Parathyroid adenoma (tissue), 2 donors: ENCODE data around the gene PARD6A.

Experiments used
- H2AFZ ChIP-seq: fragments of 300-600 bp; sonication (generic); one replicate; pipeline ENCODE4 v1.7.0; 2017; ENCODE audit warnings: antibody characterized with exemption, mild to moderate bottlenecking
- H3K27ac ChIP-seq: fragments of 300-600 bp; sonication (generic); one replicate; pipeline ENCODE4 v1.7.0; 2017
- H3K27me3 ChIP-seq: fragments of 300-600 bp; sonication (generic); one replicate; pipeline ENCODE4 v1.7.0; 2017; ENCODE audit warnings: low read length; ENCODE audit not compliant: control insufficient read depth, insufficient read depth
- H3K36me3 ChIP-seq: fragments of 300-600 bp; sonication (generic); one replicate; pipeline ENCODE4 v1.7.0; 2017; ENCODE audit warnings: low read length; ENCODE audit not compliant: control insufficient read depth, insufficient read depth
- H3K4me1 ChIP-seq: fragments of 300-600 bp; sonication (generic); one replicate; pipeline ENCODE4 v1.7.0; 2017; ENCODE audit warnings: control low read depth
- H3K4me2 ChIP-seq: fragments of 300-600 bp; sonication (generic); one replicate; pipeline ENCODE4 v1.7.0; 2017; ENCODE audit warnings: low read length
- H3K4me3 ChIP-seq: fragments of 300-600 bp; sonication (generic); one replicate; pipeline ENCODE4 v1.7.0; 2017; ENCODE audit warnings: low read depth, low read length
- H3K79me2 ChIP-seq: fragments of 300-600 bp; sonication (generic); one replicate; pipeline ENCODE4 v1.7.0; 2017; ENCODE audit warnings: control low read depth
- H3K9ac ChIP-seq: fragments of 300-600 bp; sonication (generic); one replicate; pipeline ENCODE4 v1.7.0; 2017; ENCODE audit warnings: mild to moderate bottlenecking
- H3K9me3 ChIP-seq: fragments of 300-600 bp; sonication (generic); one replicate; pipeline ENCODE4 v1.7.0; 2017; ENCODE audit warnings: low read length; ENCODE audit not compliant: control insufficient read depth
- CTCF ChIP-seq: fragments of 300-600 bp; sonication (generic); IDR thresholded peaks from one replicate; pipeline ENCODE4 v1.7.0; 2017; ENCODE audit warnings: antibody characterized with exemption, mild to moderate bottlenecking
- donor health status: primary hyperparathyroidism.

PARD6A gene

DNA sequence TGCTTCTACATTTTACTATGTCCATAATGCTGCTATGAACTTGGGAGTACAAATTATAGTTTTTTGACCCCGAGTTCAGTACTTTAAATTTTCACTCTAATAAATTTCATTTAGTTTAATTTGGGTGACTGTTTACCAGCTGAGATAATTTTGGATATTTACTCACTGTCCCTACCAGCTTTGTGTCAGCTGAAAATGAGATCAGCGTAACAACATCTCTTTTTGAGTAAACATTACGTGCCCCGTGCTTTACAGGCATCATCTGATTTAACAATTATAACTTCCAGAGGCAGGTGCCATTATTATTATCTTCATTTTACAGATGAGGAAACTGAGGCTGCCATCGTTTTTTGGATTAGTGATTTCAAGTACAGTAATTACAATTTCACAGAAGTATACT lies 43.4 kb downstream of the PARD6A start:
- Histone ChIP-seq H3K4me3 (no peak overlapping the region), H3K36me3 (no peaks in the 10 kb centered on the region), H2AFZ (no peak overlapping the region), H3K27me3 (no peaks in the 10 kb centered on the region), H3K9ac (no peak overlapping the region), H3K4me2 (no peak overlapping the region), H3K4me1 (no peaks in the 10 kb centered on the region), H3K27ac (no peak overlapping the region), H3K9me3 (no peaks in the 10 kb centered on the region), H3K79me2 (peaks cover 37% of the 10 kb centered on the region)
- TF ChIP-seq CTCF = no peak

DNA sequence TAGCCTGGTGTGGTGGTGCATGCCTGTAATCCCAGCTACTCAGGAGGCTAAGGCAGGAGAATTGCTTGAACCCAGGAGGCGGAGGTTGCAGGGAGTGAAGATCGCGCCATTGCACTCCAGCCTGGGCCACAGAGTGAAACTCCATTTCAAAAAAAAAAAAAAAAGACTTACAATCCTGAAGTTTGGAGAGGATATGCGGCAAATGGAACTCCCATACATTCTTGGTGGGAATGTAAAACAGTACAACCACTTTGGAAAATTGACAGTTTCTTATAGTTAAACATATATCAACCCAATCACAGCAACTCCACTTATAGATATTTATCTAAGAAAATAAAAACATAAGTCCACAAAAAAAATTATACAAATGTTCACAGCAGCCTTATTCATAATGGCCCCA lies 46.5 kb downstream of the PARD6A start:
- H2AFZ ChIP-seq = no peak overlapping the region
- H3K4me2 ChIP-seq = no peak overlapping the region
- no peak overlapping the region for H3K27ac ChIP-seq
- H3K4me1 ChIP-seq = no peaks in the 10 kb centered on the region
- H3K4me3 ChIP-seq = no peak overlapping the region
- peaks cover 37% of the 10 kb centered on the region for H3K79me2 ChIP-seq
- H3K27me3 ChIP-seq = no peaks in the 10 kb centered on the region
- TF ChIP-seq CTCF = no peak
- H3K9ac ChIP-seq = no peak overlapping the region
- H3K36me3 ChIP-seq = no peaks in the 10 kb centered on the region
- H3K9me3 ChIP-seq = no peaks in the 10 kb centered on the region

- TF ChIP-seq CTCF = no peak
- H2AFZ ChIP-seq = no peak overlapping the region
- no peaks in the 10 kb centered on the region for H3K36me3 ChIP-seq
- H3K27me3 ChIP-seq = no peaks in the 10 kb centered on the region
- H3K4me3 ChIP-seq = no peak overlapping the region
- H3K4me2 ChIP-seq = no peak overlapping the region
- no peaks in the 10 kb centered on the region for H3K4me1 ChIP-seq
- H3K27ac ChIP-seq = no peak overlapping the region
- no peaks in the 10 kb centered on the region for H3K9me3 ChIP-seq
- H3K79me2 ChIP-seq = peaks cover 37% of the 10 kb centered on the region
- no peak overlapping the region for H3K9ac ChIP-seq
These were observed 47.0 kb downstream of the PARD6A start for GRCh38 chr16:67707790-67708189.

GRCh38 chr16:67708368-67708771 lies 47.6 kb downstream of the PARD6A start:
- H3K36me3 ChIP-seq = no peaks in the 10 kb centered on the region
- H3K79me2 ChIP-seq = peaks cover 41% of the 10 kb centered on the region
- H3K27me3 ChIP-seq = no peaks in the 10 kb centered on the region
- H3K4me2 ChIP-seq = no peak overlapping the region
- H2AFZ ChIP-seq = no peak overlapping the region
- no peak overlapping the region for H3K27ac ChIP-seq
- H3K9me3 ChIP-seq = no peaks in the 10 kb centered on the region
- no peak overlapping the region for H3K4me3 ChIP-seq
- no peaks in the 10 kb centered on the region for H3K4me1 ChIP-seq
- TF ChIP-seq CTCF = no peak
- H3K9ac ChIP-seq = no peak overlapping the region

DNA sequence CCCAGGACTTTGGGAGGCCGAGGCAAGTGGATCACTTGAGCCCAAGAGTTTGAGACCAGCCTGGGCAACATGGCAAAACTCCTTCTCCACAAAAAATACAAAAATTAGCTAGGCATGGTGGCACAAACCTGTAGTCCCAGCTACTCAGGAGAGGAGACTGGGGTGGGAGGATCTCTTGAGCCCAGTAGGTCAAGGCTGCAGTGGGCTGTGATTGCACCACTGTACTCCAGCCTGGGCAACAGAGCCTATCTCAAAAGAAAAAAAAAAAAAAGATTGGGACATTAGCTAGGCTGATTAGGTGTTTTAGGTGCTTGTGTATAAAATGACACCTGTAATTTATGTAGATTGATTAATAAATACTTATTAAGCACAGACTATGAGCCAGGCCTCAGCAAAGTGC lies 48.3 kb downstream of the PARD6A start:
- Histone ChIP-seq H3K36me3 (no peaks in the 10 kb centered on the region), H3K4me2 (no peak overlapping the region), H3K27me3 (no peaks in the 10 kb centered on the region), H3K9ac (no peak overlapping the region), H3K27ac (no peak overlapping the region), H2AFZ (no peak overlapping the region), H3K79me2 (peaks cover 46% of the 10 kb centered on the region), H3K4me1 (no peaks in the 10 kb centered on the region), H3K9me3 (no peaks in the 10 kb centered on the region), H3K4me3 (no peak overlapping the region)
- TF ChIP-seq CTCF = no peak
